T47D (cell line): Measurements from ENCODE around the gene NOXA1.
"Not testable (repeated sequence)": the region's sequence is repeated elsewhere in the genome, so short reads cannot be mapped to it uniquely, and the experiment has no call there.

ENCODE experiments used
- DNase-seq, 2 experiments: peaks; one replicate each; pipeline versions ENCODE4 v3.0.0 to v3.0.0-alpha.2; 2011 to 2012; ENCODE audit warnings: low read depth in 1 of 2, low spot score in 1 of 2
- JUND ChIP-seq: IDR thresholded peaks from 2 replicates; pipeline ENCODE4 v1.6.1; 2012; ENCODE audit warnings: low read depth
- in situ Hi-C: cut with HindIII; loops from 2 replicates; pipeline ENCODE4 v1.10.0; 2016; ENCODE audit warnings: low sequenced_read_pairs, low pct_unique_long_range_greater_than_20kb

NOXA1 gene

DNA sequence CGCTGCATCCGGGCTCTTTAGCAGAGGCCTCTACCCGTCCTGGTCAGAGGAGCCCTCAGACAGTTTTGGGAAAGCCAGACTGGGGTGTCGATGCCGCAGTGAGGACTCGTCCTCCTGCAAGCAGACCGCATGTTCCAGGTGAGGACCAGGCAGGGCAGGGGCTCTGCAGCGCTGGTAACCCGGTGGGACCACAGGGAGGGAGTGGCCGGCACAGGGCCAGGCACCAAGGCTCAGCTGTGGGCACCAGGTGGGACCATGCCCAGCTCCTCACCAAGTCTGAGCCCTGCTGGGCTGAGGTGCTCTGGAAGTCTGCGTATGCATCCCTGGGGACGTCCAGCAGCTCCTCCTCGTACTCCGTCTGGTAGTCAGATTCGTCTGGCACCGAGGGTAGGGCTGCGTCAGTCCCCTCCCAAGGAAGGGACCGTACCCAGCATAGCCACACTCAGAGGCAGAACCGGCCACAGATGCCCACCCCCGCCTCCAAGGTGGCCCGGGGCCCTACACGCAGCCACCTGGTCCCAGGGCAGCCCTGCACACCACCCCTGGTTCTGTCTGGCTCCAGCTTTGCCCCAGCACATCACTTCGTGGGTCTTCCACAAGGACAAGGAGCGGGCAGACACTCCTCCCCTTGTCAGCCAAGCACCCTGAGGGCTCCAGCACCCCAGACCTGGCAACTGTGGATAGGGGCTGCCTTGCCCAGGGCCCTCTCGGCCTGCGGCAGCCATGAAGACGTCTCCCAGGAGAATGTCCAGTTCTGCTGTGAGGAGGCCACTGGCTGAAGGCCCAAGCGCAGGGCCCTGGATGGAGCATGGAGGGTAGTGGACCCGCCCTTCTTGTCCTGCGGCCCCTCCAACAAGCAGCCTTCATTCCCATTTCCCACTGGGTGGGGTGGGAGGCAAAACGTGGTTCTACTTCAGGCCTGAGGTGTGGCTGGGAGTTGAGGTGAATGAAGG is 37.4 kb downstream of the NOXA1 start:
- in situ Hi-C loops = no loop called here
- DNase-seq = no peak
- TF ChIP-seq JUND = no peak

DNA sequence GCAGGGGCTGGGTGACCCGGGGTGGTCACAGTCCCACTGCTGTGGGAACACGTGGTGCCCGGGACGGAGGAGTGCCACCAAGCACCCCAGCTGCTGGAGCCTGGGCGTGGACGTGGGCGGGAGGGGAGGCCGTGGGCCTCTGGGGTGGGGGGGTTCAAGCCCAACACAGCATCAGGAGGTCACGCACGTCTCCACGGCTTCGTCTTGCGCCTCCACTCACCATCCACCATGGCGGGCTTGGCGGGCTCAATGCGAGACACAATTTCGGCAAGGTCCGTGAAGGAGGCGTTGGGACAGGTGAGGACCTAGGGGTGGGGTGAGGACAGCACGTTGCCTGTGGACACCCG is 38.1 kb downstream of the NOXA1 start:
- no peak for DNase-seq
- TF ChIP-seq JUND = no peak
- in situ Hi-C loops = no loop called here

DNA sequence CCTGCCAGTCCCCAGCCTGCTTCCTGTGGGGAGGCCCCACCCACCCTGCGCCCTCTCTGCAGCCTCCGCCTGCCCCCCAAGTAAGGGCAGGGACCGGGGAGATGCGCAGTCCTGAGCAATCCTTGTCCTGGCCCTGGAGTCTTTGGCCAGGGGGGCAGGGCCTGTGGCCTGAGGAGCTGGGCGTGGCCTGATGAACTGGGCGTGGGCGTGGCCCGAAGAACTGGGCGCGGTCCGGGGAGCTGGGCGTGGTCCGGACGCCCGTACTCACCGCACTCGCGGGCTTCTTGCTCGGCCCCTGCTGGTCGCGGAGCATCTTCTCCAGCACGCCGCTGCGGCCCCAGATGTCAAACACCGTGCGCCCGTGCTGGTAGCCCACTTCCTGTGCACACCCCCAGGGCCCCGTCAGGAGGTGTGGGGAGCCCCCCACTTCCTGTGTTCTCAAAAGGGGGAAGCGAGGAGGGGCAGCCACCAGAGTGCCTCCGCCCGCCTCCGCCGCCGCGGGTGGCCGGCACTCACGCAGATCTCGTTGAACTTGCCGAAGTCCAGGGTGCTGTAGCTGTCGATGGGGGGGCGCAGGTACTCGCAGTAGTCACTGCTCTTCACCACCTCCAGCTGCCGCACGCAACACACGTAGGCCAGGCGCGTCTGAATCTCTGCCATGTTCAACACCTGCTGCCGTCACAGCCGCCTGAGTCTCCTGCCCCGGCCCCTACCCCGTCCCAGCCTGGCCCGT is 38.6 kb downstream of the NOXA1 start:
- in situ Hi-C loops = no loop called here
- TF ChIP-seq JUND = no peak
- no peak for DNase-seq

DNA sequence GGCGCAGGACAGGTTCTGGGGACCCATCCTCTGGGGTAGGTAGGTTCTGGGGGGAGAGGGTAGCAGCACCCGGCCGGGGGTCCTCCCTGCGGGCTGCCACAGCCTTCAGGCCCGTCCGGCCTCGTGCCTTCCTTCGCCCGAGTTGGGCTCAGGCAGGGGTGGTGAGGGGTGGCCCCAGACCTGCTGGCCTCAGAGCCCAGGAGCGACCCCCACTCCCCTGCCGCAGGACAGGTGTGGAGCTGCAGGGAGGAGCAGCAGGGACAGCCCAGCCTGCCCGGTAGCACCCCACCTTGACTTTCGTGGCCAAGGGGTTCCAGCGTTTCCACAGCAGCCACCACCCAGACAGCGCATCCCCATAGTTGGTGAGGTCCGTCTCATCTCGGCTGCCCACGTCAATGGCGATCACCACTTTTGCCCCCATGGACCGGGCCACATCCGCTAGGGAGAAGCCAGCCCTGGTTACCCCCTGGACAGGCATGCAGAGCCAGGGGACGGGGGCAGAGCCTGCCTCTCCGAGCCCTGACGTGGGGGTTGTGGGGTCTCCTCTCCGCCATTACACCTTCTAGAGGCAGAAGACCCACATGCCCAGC is 39.3 kb downstream of the NOXA1 start:
- in situ Hi-C loops = no loop called here
- TF ChIP-seq JUND = no peak
- DNase-seq = no peak

DNA sequence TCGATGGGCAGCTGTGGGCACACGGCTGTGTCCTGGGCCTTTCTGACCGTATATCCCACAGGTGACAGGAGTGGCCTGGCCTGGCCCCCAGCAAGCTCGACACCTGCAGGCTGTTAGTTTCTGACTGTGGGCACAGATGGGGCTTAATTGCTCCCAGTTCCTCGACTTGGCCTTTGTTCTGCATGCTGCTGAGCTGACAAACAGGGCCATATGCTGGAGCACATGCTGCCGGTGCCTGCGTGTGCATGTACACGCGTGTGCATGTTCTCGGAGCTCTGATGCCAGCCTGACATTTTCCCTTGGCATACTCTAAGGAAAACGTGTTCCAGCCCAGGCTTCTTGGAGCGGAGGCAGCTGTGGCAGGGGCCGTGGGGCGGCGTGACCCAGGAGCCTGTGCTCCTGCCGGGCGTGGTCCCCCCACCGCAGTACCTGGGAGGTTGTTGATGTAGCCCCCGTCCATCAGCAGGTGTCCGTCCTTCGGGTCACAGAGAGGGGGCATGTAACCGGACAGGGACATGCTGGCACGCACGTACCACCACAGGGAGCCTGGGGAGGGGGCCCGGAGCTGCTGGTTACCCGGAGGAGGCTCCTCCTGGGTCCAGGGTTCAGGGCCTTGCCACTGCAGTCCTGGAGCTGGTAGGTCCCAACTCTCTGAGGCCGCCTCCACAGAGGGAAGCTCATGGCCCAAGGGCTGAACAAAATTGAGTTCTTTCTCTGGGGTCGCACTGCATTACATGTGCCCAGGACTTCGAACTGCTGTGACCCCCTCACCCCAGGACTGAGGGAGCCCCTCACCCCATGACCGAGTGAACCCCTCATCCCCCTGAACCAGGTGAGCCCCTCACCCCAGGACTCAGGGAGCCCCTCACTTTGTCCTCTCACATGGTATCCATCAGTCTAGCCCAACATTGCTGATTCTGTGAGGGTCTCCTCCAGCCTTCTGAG is 40.1 kb downstream of the NOXA1 start:
- in situ Hi-C loops = no loop called here
- no peak for DNase-seq
- TF ChIP-seq JUND = no peak

DNA sequence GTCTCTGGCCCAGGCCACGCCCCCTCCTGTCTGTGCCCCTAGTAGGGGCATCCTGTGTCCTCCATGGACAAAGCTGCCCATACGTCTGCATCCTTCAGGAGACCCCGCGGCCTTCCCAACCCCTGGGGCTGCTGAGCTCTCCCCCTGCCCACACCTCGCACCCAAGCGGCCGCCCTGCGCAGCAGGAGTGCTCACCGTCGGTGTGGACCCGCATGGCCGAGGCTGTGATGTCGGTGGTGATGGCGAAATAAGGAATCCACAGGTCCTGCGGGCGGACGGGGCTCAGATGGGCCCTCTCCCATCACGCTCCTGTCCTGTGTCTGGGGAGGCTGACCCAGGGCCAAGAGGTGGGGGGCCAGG is 40.7 kb downstream of the NOXA1 start:
- in situ Hi-C loops = no loop called here
- no peak for TF ChIP-seq JUND
- no peak for DNase-seq

DNA sequence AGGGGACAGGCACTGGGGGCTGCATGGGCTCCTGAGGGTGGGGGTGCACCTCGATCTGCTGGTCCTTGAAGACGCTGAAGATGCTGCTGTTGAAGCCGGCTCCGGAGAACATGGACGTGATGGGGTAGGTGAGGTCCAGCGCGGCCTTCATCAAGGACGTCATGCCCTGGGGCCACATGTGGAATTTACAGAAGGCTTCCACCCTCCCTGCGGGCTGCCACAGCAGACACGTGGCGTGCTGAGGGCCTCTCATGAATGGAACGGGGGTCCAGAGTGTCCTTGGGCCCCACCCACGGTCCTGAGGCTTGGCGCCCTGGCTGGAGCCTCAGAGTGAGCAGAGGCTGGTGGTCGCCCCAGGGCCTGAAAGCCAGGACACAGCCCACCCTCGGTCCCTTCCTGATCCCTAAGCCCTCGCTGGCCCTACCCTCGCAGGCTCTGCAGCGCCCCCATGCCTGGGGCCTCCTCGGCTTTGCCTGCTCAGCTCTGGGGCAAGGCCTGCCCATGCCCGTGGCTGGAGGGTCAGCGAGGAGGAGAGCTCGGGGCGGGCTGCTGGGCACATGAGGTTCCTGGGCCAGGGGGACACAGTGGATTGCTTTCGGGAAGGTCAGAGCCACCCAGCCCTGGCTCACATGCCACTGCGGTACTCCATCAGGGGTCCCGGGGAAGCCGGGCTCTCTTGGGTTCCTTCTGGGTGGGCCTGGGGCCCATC is 41.3 kb downstream of the NOXA1 start:
- no peak for DNase-seq
- in situ Hi-C loops = no loop called here
- no peak for TF ChIP-seq JUND

DNA sequence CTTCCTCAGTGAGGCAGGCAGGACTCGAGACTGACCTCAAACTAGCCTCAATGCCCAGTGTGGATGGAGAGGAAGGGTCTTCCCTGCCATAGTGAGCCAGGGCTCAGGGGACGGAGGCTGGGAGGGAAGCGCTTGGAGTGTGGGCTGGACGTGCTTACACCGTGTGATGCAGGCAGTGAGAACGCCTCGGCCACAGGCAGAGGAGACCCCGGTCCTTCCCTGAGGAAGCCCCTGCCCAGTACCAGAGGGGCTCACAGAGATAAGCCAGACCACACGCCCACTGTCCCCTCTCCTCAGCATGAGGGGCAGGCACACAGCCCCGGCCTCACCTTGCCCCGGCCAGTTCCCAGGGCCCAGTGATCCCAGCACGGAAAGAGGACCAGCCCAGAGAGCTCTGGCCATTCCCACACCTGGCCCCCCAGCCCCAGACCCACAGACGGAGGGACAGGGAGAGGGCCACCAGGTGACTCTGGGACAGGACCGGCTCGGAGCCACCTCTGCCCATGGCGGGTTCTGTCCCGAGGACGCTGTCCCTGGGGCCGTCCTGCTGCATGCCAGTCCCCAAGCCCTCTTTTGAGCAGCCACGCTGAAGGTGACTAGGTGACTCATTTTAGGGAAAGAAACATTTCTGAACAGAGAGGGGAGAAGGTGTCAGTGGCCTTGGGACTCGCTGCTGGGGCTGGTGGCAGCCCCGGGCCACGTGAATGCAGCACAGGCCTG is 42.0 kb downstream of the NOXA1 start:
- in situ Hi-C loops = no loop called here
- no peak for DNase-seq
- TF ChIP-seq JUND = no peak

DNA sequence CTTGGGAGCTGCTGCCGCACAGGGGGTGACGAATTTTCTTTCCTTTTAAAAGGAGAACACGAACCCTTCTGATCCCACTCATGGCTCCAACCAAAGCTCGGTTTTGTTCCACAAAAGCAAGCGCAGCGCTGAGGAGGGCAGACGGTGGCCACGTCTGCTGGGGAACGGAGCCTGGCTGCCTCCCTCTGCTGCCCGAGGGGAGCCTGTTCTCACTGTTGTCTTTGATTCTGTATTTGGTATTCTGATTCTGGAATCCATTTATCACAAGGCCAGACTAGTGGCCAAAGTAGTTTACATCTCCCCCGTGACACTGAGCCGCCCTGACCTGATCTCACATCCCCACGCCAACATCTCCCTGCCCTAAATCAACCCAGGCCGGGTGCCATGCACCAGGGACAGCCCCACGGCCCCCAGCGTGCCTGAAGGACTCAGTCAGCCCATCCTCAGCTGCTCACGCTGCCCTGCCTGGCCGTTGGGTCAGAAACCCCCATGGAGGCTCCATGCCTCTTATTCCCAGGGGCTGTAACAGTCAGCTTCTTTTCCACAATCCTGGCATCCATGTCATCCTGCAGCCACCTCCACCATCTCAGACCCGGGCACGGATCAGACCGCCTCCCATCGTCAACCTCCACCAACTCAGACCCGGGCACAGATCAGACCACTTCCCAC is 42.7 kb downstream of the NOXA1 start:
- TF ChIP-seq JUND = no peak
- DNase-seq = no peak
- in situ Hi-C loops = no loop called here

DNA sequence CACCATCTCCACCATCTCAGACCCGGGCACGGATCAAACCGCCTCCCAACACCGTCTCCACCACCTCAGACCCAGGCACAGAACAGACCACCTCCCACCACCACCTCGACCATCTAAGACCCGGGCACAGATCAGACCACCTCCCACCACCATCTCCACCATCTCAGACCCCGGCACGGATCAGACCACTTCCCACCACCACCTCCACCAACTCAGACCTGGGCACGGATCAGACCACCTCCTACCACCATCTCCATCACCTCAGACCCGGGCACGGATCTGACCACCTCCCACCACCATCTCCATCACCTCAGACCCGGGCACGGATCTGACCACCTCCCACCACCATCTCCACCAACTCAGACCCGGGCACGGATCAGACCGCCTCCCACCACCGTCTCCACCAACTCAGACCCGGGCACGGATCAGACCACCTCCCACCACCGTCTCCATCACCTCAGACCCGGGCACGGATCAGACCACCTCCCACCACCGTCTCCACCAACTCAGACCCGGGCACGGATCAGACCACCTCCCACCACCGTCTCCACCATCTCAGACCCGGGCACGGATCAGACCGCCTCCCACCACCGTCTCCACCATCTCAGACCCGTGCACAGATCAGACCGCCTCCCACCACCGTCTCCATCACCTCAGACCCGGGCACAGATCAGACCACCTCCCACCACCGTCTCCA is 43.3 kb downstream of the NOXA1 start:
- in situ Hi-C loops, DNase-seq: not testable (repeated sequence)
